ENCODE measurements around the gene LSM10.

Gene LSM10

GRCh38 chr1:36355811-36356210 lies 41.9 kb downstream of the LSM10 start:
- Histone ChIP-seq H3K36me3 (ENCODE audit: low read length) (no peaks in the 10 kb centered on the region), H3K27ac (ENCODE audit: low read depth, low read length) (no peak overlapping the region), H4K20me1 (ENCODE audit: low read depth, low read length) (no peaks in the 10 kb centered on the region)

GRCh38 chr1:36354486-36354885 lies 43.2 kb downstream of the LSM10 start:
- H3K9me2 ChIP-seq (replicated peaks; ENCODE audit: insufficient read depth, low read length) = no peaks in the 10 kb centered on the region
- H3K9me3 ChIP-seq (ENCODE audit: insufficient read depth, low read length) = no peaks in the 10 kb centered on the region
- H3K9ac ChIP-seq (ENCODE audit: low read length) = no peak overlapping the region
- H3K27ac ChIP-seq (ENCODE audit: low read depth, low read length) = no peak overlapping the region
- no peaks in the 10 kb centered on the region for H3K79me2 ChIP-seq (ENCODE audit: insufficient read depth, low read length)
- H3F3A ChIP-seq (ENCODE audit: insufficient read depth) = no peaks in the 10 kb centered on the region
- no peaks in the 10 kb centered on the region for H3K36me3 ChIP-seq (ENCODE audit: low read length)
- no peak for TF ChIP-seq CTCF (IDR thresholded peaks at IDR 0.05; ENCODE audit: insufficient read depth, low read length, poor library complexity, severe bottlenecking)
- TF ChIP-seq EZH2phosphoT487 (conservative IDR thresholded peaks at IDR 0.05; ENCODE audit: low read length) = no peak
- H3K4me3 ChIP-seq (ENCODE audit: insufficient read depth, low read length, poor library complexity, severe bottlenecking) = no peak overlapping the region
- H2AFZ ChIP-seq (ENCODE audit: low read depth, low read length, severe bottlenecking) = no peak overlapping the region
- H4K20me1 ChIP-seq (ENCODE audit: low read depth, low read length) = no peaks in the 10 kb centered on the region
- H3K27me3 ChIP-seq (ENCODE audit: low read length) = no peaks in the 10 kb centered on the region
- no peak overlapping the region for H3K4me2 ChIP-seq (ENCODE audit: low read depth, low read length, poor library complexity, severe bottlenecking)

More at GRCh38 chr1:36355811-36356210, 41.9 kb downstream of the LSM10 start:
- Histone ChIP-seq H2AFZ (ENCODE audit: low read depth, low read length, severe bottlenecking) (no peak overlapping the region), H3K9me3 (ENCODE audit: insufficient read depth, low read length) (no peaks in the 10 kb centered on the region), H3K9me2 (replicated peaks; ENCODE audit: insufficient read depth, low read length) (no peaks in the 10 kb centered on the region), H3K27me3 (ENCODE audit: low read length) (no peaks in the 10 kb centered on the region), H3K79me2 (ENCODE audit: insufficient read depth, low read length) (no peaks in the 10 kb centered on the region), H3K4me2 (ENCODE audit: low read depth, low read length, poor library complexity, severe bottlenecking) (no peak overlapping the region), H3K4me3 (ENCODE audit: insufficient read depth, low read length, poor library complexity, severe bottlenecking) (no peak overlapping the region), H3F3A (ENCODE audit: insufficient read depth) (no peaks in the 10 kb centered on the region), H3K9ac (ENCODE audit: low read length) (no peak overlapping the region)
- TF ChIP-seq EZH2phosphoT487 (conservative IDR thresholded peaks at IDR 0.05; ENCODE audit: low read length) (no peak), CTCF (IDR thresholded peaks at IDR 0.05; ENCODE audit: insufficient read depth, low read length, poor library complexity, severe bottlenecking) (no peak)

- H3K9me2 ChIP-seq (replicated peaks; ENCODE audit: insufficient read depth, low read length) = no peaks in the 10 kb centered on the region
- H2AFZ ChIP-seq (ENCODE audit: low read depth, low read length, severe bottlenecking) = no peak overlapping the region
- no peaks in the 10 kb centered on the region for H3K27me3 ChIP-seq (ENCODE audit: low read length)
- no peaks in the 10 kb centered on the region for H4K20me1 ChIP-seq (ENCODE audit: low read depth, low read length)
- no peaks in the 10 kb centered on the region for H3K36me3 ChIP-seq (ENCODE audit: low read length)
- no peak overlapping the region for H3K9ac ChIP-seq (ENCODE audit: low read length)
- H3K27ac ChIP-seq (ENCODE audit: low read depth, low read length) = no peak overlapping the region
- H3K9me3 ChIP-seq (ENCODE audit: insufficient read depth, low read length) = no peaks in the 10 kb centered on the region
- no peaks in the 10 kb centered on the region for H3K79me2 ChIP-seq (ENCODE audit: insufficient read depth, low read length)
- H3K4me3 ChIP-seq (ENCODE audit: insufficient read depth, low read length, poor library complexity, severe bottlenecking) = no peak overlapping the region
- H3K4me2 ChIP-seq (ENCODE audit: low read depth, low read length, poor library complexity, severe bottlenecking) = no peak overlapping the region
- no peaks in the 10 kb centered on the region for H3F3A ChIP-seq (ENCODE audit: insufficient read depth)
- TF ChIP-seq EZH2phosphoT487 (conservative IDR thresholded peaks at IDR 0.05; ENCODE audit: low read length) = no peak
- no peak for TF ChIP-seq CTCF (IDR thresholded peaks at IDR 0.05; ENCODE audit: insufficient read depth, low read length, poor library complexity, severe bottlenecking)
These were observed 44.5 kb downstream of the LSM10 start for GRCh38 chr1:36352910-36353878.

Measured in SU-DHL-6 (cell line).